H9 (cell line): ENCODE results near the gene E2F4. TPM values are rescaled to one million over a fixed set of nuclear protein-coding genes. Genes with fewer than 3 reads are reported as not detected.

Experiments used
- DNase-seq: peaks from one replicate; pipeline ENCODE4 v3.0.0-alpha.2; 2017
- H2AFZ ChIP-seq: one replicate; pipeline ENCODE4 v1.6.1; 2013; ENCODE audit warnings: mild to moderate bottlenecking, low read length, control low read depth, moderate library complexity
- H2AK5ac ChIP-seq: 2 replicates; pipeline ENCODE4 v1.6.1; 2013; ENCODE audit warnings: low read length, control low read depth, mixed read lengths; ENCODE audit not compliant: insufficient read length
- H2BK120ac ChIP-seq: one replicate; pipeline ENCODE4 v1.6.1; 2013; ENCODE audit warnings: low read depth, mild to moderate bottlenecking, low read length, control low read depth, inconsistent platforms; ENCODE audit not compliant: poor library complexity, severe bottlenecking
- H2BK12ac ChIP-seq: 2 replicates; pipeline ENCODE4 v1.6.1; 2013; ENCODE audit warnings: low read length, control low read depth, mixed read lengths, low read depth; ENCODE audit not compliant: insufficient read length
- H2BK15ac ChIP-seq: 2 replicates; pipeline ENCODE4 v1.6.1; 2013; ENCODE audit warnings: low read depth, low read length, control low read depth
- H2BK20ac ChIP-seq: one replicate; pipeline ENCODE4 v1.6.1; 2013; ENCODE audit warnings: low read depth, mild to moderate bottlenecking, low read length, control low read depth, inconsistent platforms; ENCODE audit not compliant: poor library complexity, severe bottlenecking
- H2BK5ac ChIP-seq: 2 replicates; pipeline ENCODE4 v1.6.1; 2013; ENCODE audit warnings: low read length, control low read depth, mixed read lengths; ENCODE audit not compliant: insufficient read length
- H3K14ac ChIP-seq: 2 replicates; pipeline ENCODE4 v1.6.1; 2013; ENCODE audit warnings: low read length, control low read depth; ENCODE audit not compliant: insufficient read depth
- H3K18ac ChIP-seq: 2 replicates; pipeline ENCODE4 v1.6.1; 2013; ENCODE audit warnings: low read depth, mild to moderate bottlenecking, mixed read lengths, low read length, control low read depth; ENCODE audit not compliant: insufficient read length
- H3K23ac ChIP-seq: 2 replicates; pipeline ENCODE4 v1.6.1; 2013; ENCODE audit warnings: low read length, control low read depth, mixed read lengths, low read depth; ENCODE audit not compliant: insufficient read length
- H3K23me2 ChIP-seq: 2 replicates; pipeline ENCODE4 v1.6.1; 2013; ENCODE audit warnings: low read depth, mild to moderate bottlenecking, mixed read lengths, low read length, control low read depth; ENCODE audit not compliant: insufficient read length, poor library complexity, severe bottlenecking
- H3K27ac ChIP-seq: 2 replicates; pipeline ENCODE4 v1.5.1; 2013; ENCODE audit warnings: low read length, control low read depth, mixed read lengths, low read depth; ENCODE audit not compliant: insufficient read length
- H3K27me3 ChIP-seq: 2 replicates; pipeline ENCODE4 v1.6.1; 2013; ENCODE audit warnings: low read length, control low read depth, inconsistent platforms; ENCODE audit not compliant: insufficient read depth
- H3K4ac ChIP-seq: 2 replicates; pipeline ENCODE4 v1.6.1; 2013; ENCODE audit warnings: low read depth, mild to moderate bottlenecking, control low read depth, inconsistent platforms, low read length, moderate library complexity
- H3K4me1 ChIP-seq: 2 replicates; pipeline ENCODE4 v1.6.1; 2013; ENCODE audit warnings: low read length, control low read depth, inconsistent platforms; ENCODE audit not compliant: insufficient read depth
- H3K4me2 ChIP-seq: 2 replicates; pipeline ENCODE4 v1.6.1; 2013; ENCODE audit warnings: low read length, control low read depth, mixed read lengths; ENCODE audit not compliant: insufficient read length, insufficient read depth
- H3K56ac ChIP-seq: 2 replicates; pipeline ENCODE4 v1.6.1; 2013; ENCODE audit warnings: low read depth, mild to moderate bottlenecking, mixed read lengths, low read length, control low read depth; ENCODE audit not compliant: insufficient read length
- H3K79me1 ChIP-seq: 2 replicates; pipeline ENCODE4 v1.6.1; 2013; ENCODE audit warnings: low read depth, mild to moderate bottlenecking, moderate library complexity, low read length, control low read depth, inconsistent platforms; ENCODE audit not compliant: insufficient read depth, poor library complexity, severe bottlenecking
- H3K79me2 ChIP-seq: 2 replicates; pipeline ENCODE4 v1.6.1; 2013; ENCODE audit warnings: low read length, control low read depth, inconsistent platforms; ENCODE audit not compliant: insufficient read depth
- H3K9ac ChIP-seq: 2 replicates; pipeline ENCODE4 v1.6.1; 2013; ENCODE audit warnings: low read length, control low read depth, mixed read lengths; ENCODE audit not compliant: insufficient read length; ENCODE audit errors: extremely low read depth
- H3K9me3 ChIP-seq: one replicate; pipeline ENCODE4 v1.6.1; 2013; ENCODE audit warnings: low read depth, low read length, inconsistent platforms; ENCODE audit not compliant: control insufficient read depth
- H3T11ph ChIP-seq: one replicate; pipeline ENCODE4 v1.6.1; 2013; ENCODE audit warnings: mild to moderate bottlenecking, low read length, control low read depth, inconsistent platforms
- H4K20me1 ChIP-seq: one replicate; pipeline ENCODE4 v1.6.1; 2013; ENCODE audit not compliant: control insufficient read depth, insufficient read length, insufficient read depth
- H4K5ac ChIP-seq: 2 replicates; pipeline ENCODE4 v1.6.1; 2013; ENCODE audit warnings: low read depth, mild to moderate bottlenecking, mixed read lengths, low read length, control low read depth; ENCODE audit not compliant: insufficient read length
- H4K8ac ChIP-seq: replicated peaks from 2 replicates; pipeline ENCODE4 v1.6.1; 2013; ENCODE audit warnings: low read length, control low read depth, mixed read lengths, low read depth; ENCODE audit not compliant: insufficient read length
- H4K91ac ChIP-seq: 2 replicates; pipeline ENCODE4 v1.6.1; 2013; ENCODE audit warnings: low read depth, mild to moderate bottlenecking, moderate library complexity, mixed read lengths, low read length, control low read depth; ENCODE audit not compliant: insufficient read length
- H3K27ac Mint-ChIP-seq, 3 experiments: 2 replicates in 2 of 3; 3 replicates in 1 of 3; pipeline ENCODE4 v1.8.0; 2020 to 2021; ENCODE audit warnings: mixed read lengths in 3 of 3, mild to moderate bottlenecking in 1 of 3, moderate library complexity in 1 of 3
- H3K27me3 Mint-ChIP-seq: 2 replicates; pipeline ENCODE4 v1.8.0; 2021; ENCODE audit warnings: low read depth, mild to moderate bottlenecking, moderate library complexity, mixed read lengths
- H3K36me3 Mint-ChIP-seq, 3 experiments: 2 replicates in 2 of 3; 3 replicates in 1 of 3; pipeline ENCODE4 v1.8.0; 2020 to 2021; ENCODE audit warnings: low read depth in 3 of 3, mixed read lengths in 3 of 3; ENCODE audit not compliant: insufficient read depth in 1 of 3
- H3K4me1 Mint-ChIP-seq, 2 experiments: 2 replicates each; pipeline ENCODE4 v1.8.0; 2020; ENCODE audit warnings: mixed read lengths in 2 of 2
- H3K4me3 Mint-ChIP-seq, 2 experiments: 2 replicates in 1 of 2; 3 replicates in 1 of 2; pipeline ENCODE4 v1.8.0; 2020 to 2021; ENCODE audit warnings: mild to moderate bottlenecking in 2 of 2, mixed read lengths in 2 of 2, moderate library complexity in 1 of 2
- H3K9me3 Mint-ChIP-seq, 2 experiments: 2 replicates in 1 of 2; 3 replicates in 1 of 2; pipeline ENCODE4 v1.8.0; 2020; ENCODE audit warnings: mild to moderate bottlenecking in 2 of 2, mixed read lengths in 2 of 2, moderate library complexity in 1 of 2
- WGBS: extraction: QIAGEN DNeasy Blood & Tissue Kit; methylation state at CpG from one replicate; pipeline ENCODE4 v1.1.7; 2013; ENCODE audit warnings: missing lambda C conversion rate, low lambda C conversion rate, mixed read lengths; ENCODE audit not compliant: insufficient read length; ENCODE audit errors: extremely low coverage; 5-methylcytosine and 5-hydroxymethylcytosine counted together
- total RNA-seq: library from RNA; stranded (reverse); gene quantifications from 2 replicates; pipeline ENCODE4 v1.2.1, GENCODE V29; 2021
- TF ChIP-seq, protein P1 (sequence below): fragments of 200-600 bp; sonication (generic); conservative IDR thresholded peaks from 3 replicates; pipeline ENCODE4 v1.8.0; 2021; ENCODE audit warnings: antibody characterized with exemption, mild to moderate bottlenecking

E2F4 gene
- total RNA-seq, 1 experiment from 2014 or later = 116 TPM

GRCh38 chr16:67236563-67237395 lies 44.8 kb downstream of the E2F4 start:
- H4K5ac ChIP-seq = no peak overlapping the region
- H2BK12ac ChIP-seq = no peak overlapping the region
- no peak overlapping the region for H2BK15ac ChIP-seq
- Mint-ChIP-seq H3K27ac (peak overlapping the region; percentile 32 to 48 (median 44); a peak in 2 of 7 replicates), H3K4me1 (peaks cover 10 to 17% of the 10 kb centered on the region in 2 experiments), H3K27me3 (no peaks in the 10 kb centered on the region), H3K4me3 (no peak overlapping the region), H3K9me3 (no peaks in the 10 kb centered on the region), H3K36me3 (peaks cover 24 to 67% (median 40%) of the 10 kb centered on the region in 3 experiments)
- H4K20me1 ChIP-seq = peaks cover 3% of the 10 kb centered on the region
- no peak overlapping the region for H4K91ac ChIP-seq
- peaks cover 10% of the 10 kb centered on the region; the same call in 1 of the 2 replicates for H3K4me1 ChIP-seq
- no peak overlapping the region for H3K4me2 ChIP-seq
- H3K9me3 ChIP-seq = no peaks in the 10 kb centered on the region
- H3K27me3 ChIP-seq = no peaks in the 10 kb centered on the region
- no peak overlapping the region for H2BK5ac ChIP-seq
- peaks cover 4% of the 10 kb centered on the region for H3K79me1 ChIP-seq
- no peaks in the 10 kb centered on the region for H3K23me2 ChIP-seq
- no peak overlapping the region for H3K23ac ChIP-seq
- H3K79me2 ChIP-seq = no peaks in the 10 kb centered on the region
- H2AFZ ChIP-seq = no peak overlapping the region
- no peak overlapping the region for H2BK120ac ChIP-seq
- no peak overlapping the region for H3K9ac ChIP-seq
- no CpG with 5 or more reads among the region's 50 CpGs for WGBS
- no peak overlapping the region for H3K14ac ChIP-seq
- no peak overlapping the region for H2AK5ac ChIP-seq
- H3K4ac ChIP-seq = no peak overlapping the region
- H3K18ac ChIP-seq = no peak overlapping the region
- H4K8ac ChIP-seq = no peak overlapping the region
- no peak overlapping the region for H2BK20ac ChIP-seq
- no peak overlapping the region for H3K56ac ChIP-seq
- no peak overlapping the region for H3K27ac ChIP-seq
- no peak overlapping the region for H3T11ph ChIP-seq
- peak; percentile 97 for DNase-seq
- TF ChIP-seq, protein P1, sequence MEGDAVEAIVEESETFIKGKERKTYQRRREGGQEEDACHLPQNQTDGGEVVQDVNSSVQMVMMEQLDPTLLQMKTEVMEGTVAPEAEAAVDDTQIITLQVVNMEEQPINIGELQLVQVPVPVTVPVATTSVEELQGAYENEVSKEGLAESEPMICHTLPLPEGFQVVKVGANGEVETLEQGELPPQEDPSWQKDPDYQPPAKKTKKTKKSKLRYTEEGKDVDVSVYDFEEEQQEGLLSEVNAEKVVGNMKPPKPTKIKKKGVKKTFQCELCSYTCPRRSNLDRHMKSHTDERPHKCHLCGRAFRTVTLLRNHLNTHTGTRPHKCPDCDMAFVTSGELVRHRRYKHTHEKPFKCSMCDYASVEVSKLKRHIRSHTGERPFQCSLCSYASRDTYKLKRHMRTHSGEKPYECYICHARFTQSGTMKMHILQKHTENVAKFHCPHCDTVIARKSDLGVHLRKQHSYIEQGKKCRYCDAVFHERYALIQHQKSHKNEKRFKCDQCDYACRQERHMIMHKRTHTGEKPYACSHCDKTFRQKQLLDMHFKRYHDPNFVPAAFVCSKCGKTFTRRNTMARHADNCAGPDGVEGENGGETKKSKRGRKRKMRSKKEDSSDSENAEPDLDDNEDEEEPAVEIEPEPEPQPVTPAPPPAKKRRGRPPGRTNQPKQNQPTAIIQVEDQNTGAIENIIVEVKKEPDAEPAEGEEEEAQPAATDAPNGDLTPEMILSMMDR = no peak
